Fibroblast of skin of left quadriceps (primary cell): Measurements from ENCODE around the gene IL12RB1.
A peak's percentile ranks its signal among the peaks of the same experiment; 100 is the strongest.

Source experiments
- DNase-seq, 2 experiments: peaks; one replicate each; pipeline ENCODE4 v3.0.0-alpha.2; 2013; ENCODE audit warnings: low read depth in 2 of 2

The IL12RB1 gene

DNA sequence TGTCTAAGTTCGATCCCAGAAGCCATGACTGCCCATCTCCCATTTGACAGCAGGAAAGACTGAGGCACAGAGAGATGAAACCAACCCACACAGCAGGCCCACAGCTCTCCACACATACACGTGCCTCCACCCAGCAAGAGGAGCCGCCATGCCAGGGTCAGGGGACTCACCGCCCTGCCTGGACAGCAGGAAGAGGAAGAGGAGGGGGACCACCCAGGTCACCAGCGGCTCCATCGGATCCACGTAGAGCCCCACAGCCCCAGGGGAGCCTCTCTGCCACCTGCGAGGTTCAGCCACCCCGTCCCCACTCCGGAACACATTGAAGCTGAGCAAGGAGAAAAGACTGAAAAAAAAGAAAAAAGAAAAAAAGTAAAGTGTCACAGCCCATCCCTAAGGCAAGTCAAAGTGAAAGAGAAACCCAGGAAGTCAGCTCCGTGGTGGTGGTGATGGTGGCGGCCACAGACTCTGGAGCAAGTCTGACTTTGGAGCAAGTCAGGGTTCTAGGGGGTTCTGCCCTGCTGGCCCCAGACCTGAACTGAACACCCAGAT, at the start of gene IL12RB1:
Gene IL12RB1, minus strand, starts transcription at position 345 of the 549 bp plus-strand sequence. Its CDS starts 111 bp downstream, at position 234.
- DNase-seq, result no peak

DNA sequence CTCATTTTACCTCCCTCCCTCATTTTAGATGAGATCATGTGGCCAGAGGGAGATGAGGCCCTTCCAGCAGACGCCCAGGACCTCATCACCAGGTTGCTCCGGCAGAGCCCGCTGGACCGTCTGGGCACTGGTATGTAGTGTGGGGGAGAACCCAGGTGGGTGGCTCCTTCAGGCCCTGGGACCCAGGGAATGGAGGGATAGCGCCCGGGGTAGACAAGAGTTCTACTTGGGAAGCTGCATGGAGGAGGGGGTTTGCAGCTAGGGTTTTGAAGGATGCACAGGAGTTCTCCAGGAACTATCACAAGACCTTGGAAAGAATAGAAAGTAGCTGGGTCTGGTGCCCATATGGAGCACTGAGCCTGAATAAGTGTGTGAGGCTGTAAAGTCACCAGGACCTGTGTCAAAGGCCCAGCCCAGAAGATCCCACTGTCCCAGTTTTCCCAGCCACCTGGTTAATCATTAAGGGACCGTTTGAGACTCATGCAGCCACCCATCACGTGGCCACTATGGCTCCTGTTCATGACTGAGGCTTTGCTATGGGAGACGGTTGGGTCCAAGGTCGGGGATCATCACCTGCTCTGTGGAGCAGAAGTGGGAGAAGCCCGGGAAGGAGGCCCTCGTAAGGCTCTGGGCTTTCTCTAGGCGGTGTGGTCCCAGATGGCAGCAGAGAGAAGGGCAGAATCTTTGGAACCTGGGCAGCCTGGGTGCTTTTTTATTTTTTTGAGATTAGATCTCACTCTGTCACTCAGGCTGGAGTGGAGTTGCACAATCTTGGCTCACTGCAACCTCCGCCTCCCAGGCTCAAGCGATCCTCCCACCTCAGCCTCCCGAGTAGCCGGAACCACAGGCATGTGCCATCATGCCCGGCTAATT, 49.2 kb upstream of the IL12RB1 start:
- no peak for DNase-seq

DNA sequence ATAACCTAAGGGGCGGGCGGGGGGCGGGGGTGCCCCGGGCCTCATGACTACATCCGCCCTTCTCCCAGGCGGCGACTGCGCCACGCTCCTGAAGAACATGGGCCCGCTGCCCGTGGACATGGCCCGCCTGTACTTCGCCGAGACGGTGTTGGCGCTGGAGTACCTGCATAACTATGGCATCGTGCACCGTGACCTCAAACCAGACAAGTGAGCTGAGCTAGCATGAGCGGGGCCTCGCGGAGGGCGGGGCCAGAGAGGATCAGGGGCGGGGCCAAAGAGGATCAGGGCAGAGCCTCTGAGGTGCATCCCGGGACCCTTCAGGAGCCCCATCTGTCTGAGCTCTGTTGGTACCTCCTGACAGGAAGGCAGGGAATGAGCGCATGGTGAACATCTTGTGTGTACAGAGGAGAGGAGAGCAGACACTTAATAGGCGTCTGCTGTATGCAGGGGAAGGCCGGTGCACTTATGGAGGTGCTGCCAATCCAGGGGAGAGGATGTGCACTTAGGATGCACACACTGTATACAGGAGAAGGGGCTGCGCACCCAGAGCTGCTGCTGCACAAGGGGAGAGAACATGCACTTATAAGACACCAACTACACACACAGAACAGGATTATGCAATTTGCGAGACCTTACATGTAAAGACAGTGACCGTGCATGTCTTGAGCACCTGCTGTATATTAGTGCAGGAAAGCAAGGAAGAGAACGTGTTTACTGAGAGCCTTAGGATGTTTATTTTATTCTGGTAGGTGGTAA, 45.3 kb upstream of the IL12RB1 start:
- no peak for DNase-seq

- no peak for DNase-seq
These were observed 43.9 kb upstream of the IL12RB1 start for GRCh38 chr19:18130523-18131242.

DNA sequence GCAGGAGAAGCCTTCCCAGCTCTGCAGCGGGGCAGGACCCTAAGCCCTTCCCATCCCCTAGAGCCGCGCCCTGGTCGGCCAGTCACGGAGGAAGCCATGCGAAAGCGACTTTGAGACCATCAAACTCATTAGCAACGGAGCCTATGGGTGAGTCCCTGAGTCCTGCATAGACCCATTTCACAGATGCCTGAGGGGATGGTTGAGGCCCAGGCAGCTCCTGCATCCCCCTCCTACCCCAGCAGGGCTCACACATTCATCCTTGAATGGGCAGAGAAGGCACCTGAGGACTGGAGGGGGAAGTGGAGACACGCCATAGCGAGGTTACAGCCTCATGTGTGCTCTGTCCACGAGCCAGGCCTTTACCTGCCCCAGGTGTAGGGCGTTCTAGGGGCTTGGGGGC, 42.1 kb upstream of the IL12RB1 start:
- no peak for DNase-seq

DNA sequence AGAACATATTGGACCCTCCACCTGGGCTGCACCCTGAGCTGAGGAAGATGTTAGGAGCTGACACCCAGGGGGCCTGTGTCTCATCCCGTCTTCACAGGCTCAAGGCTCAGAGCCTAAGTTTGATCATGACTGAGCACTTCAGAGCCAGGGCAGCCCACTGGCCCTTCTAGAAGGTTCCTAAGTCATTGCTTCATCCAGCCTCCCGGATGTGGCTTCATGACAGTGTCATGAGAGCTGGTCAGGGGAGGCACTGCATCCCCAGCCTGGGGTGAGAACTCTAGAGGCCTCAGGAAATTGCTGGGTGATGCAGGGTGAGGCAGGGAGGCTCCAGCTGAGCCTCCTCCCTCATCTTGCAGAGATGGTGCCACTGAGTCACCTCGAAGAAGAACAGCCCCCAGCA, 41.3 kb upstream of the IL12RB1 start:
- DNase-seq, result no peak

DNA sequence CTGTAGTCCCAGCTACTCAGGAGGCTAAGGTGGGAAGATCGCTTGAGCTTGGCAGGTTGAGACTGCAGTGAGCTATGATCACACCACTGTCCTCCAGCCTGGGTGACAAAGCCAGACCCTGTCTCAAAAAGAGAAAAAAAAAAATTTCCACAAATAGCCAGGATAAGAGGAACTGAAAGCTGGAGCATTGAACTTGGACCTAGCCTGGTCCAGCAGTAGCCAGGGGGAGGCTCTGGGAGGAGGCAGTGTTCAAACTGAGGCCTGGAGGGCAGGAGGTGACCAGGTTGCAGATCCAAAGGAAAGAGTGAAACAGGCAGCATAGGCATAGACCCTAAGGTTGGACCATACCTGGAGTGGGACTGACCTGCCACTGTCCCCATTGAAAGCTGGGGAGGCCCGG, 39.4 kb upstream of the IL12RB1 start:
- DNase-seq, result no peak

- DNase-seq, result no peak
These were observed 37.1 kb upstream of the IL12RB1 start for GRCh38 chr19:18123819-18124218.

DNA sequence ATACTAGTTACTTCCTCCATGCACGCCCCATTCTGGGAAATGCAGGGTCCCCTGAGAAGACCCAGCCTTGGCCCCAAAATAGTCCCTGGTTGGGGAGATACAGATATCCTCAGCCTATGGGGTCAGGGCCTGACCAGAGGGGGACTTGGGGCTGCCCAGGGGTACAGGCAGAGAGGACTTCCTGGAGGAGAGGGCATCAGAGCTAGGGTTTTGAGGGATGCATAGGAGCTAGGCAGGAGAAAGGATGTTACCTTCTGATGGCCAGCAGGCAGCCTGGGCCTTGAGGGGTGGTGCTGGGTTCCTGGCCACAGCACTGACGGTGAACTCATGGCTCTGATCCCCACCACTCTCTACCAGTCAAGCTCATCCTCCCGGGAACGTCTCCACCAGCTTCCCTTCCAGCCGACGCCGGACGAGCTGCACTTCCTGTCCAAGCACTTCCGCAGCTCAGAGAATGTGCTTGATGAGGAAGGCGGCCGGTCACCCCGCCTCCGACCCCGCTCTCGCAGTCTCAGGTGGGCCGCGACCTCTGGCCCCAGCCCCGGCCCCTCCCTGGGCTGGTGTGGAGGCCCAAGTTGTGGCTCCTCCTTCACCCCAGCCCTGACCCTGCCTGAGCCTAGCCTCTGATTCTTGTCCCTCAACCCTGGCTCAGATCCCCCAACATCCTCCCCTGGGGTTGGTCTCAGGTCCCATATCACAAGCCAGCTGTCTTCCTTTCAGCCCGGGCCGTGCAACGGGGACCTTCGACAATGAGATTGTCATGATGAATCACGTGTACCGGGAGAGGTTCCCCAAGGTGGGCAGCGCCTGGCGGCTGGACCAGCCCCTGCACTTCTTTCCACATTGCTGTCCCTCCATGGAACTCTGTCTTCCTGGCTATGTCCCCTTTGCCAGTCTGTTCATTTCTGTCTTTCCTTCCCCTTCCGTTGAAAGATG, 36.4 kb upstream of the IL12RB1 start:
- no peak for DNase-seq

GRCh38 chr19:18122424-18122823, 35.7 kb upstream of the IL12RB1 start:
- no peak for DNase-seq

DNA sequence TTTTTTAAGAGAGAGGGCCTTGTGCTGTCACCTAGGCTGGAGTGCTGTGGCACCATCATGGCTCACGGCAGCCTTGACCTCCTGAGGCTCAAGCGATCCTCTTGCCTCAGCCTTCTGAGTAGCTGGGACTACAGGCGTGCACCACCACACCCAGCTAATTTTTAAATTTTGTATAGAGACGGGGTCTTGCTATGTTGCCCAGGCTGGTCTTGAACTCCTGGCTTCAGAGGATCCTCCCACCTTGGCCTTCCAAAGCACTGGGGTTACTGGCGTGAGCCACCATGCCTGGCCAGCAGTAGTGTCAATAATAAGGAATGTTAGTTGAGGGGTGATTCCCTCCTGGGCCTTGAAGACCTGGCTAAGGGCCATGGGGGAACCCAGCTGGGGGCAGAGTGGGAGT, 34.4 kb upstream of the IL12RB1 start:
- DNase-seq, result no peak

GRCh38 chr19:18120127-18120526, 33.4 kb upstream of the IL12RB1 start:
- no peak for DNase-seq

DNA sequence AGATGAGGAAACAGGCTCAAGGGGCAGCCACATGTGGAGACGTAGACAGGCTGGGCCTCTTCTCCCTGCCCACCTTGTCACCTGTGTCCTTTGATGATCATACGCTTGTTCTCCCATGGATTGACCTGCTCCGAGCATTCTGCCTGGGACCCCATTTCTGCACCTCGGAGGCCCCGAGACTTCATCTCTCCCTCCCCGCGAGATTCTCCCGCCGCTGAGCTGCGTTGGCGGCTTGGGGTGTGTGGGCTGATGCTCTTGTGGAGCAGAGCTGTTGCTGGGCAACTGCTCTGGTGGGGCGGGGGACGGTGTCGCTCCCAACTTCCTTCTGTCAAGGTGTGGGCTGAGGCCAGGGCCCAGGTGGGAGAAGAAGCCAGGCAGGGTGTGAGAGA, 33.0 kb upstream of the IL12RB1 start:
- no peak for DNase-seq

DNA sequence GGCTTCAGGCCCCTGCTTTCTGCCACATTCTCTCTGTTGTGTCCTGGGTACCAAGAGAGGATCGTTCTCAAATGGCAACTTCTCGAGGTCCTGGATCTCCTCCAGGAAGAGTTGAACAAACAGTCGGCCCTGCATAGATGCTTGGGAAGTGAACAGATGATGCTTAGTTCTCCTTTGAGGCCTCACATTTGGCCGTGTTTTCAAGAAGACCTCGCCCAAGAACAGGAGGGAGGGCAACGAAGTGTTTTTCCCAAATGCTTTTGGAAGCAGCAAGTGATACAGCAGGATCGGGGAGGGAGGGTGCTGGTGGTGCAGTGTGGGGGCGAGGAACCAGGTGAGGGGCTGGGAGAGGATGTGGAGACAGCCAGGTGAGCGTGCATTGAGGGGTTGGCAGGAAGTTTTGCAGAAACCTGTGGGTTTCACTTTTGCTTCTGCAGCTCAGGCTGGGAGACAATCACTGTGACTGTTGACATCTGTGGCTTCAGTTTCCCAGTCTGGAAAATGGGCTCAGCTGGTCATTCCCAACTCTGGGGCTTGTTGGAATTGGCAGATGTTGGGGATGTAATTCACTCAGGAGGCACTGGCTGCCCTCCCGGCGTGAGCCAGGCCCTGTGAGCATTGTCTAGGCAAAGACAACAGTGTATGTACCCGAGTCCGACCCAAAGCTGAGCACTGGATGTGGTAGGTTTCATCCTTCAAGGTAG, 32.4 kb upstream of the IL12RB1 start:
- DNase-seq, result no peak

DNA sequence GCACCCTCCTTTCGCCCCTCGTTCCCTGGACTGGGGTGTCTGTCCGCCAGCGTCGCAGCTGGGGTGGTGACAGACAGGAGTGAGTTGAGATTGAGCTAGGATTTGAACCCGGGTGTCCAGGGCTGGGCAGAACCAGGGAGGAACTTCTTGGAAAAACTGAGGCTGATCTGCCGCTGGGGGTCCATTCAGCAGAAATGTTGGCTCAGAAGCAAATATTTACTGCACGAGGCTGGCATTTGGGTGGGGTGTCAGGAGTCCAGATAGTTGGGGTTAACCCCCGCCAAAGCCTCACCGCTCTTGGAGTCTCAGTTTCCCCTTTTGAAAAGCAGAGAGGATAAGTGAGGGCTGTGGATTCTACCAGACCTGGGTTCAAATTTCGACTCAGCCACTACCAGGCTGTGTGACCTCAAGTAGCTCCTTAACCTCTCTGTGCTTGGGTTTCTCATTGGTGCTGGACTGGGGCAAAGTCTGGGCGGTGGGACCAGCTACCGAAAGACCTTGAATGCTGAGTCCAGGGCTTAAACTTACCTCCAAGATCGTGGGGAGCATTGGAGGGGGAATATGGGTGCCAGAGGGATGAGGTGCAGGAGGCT, 31.8 kb upstream of the IL12RB1 start:
- no peak for DNase-seq

DNA sequence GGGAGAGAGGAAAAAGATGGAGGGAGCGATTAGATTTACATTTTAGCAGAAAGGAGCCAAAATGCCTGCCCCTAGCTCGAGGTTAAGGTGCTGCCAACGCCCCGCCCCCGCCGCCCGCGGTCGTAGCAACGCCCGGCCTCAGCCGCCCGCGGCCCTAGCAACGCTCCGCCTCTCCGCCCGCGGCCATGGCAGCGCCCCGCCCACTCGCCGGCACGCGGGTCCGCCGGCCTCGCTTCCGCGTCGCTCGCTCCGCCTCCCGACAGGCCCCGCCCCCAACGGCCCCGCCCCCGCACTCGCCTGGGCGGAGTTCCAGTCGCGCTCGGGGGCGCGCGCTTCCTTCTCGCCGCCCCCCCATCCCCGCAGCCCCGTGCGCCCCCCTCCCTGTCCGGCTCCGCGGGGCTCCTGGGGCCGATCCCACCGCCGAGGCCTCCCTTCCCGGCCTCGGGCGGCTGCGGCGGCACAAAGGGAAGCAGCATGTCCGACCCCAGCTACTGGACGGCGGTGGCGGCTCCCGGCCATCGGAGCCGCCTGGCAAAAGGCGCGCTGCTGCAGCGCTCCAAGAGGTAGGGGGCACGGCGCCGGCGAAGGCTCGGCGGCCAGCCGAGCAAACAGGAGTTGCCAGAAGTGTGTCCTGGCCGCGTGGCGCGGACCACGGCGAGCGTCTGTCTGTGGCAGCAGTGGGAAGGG, 31.1 kb upstream of the IL12RB1 start:
- DNase-seq, result peak; percentile 61 to 63

DNA sequence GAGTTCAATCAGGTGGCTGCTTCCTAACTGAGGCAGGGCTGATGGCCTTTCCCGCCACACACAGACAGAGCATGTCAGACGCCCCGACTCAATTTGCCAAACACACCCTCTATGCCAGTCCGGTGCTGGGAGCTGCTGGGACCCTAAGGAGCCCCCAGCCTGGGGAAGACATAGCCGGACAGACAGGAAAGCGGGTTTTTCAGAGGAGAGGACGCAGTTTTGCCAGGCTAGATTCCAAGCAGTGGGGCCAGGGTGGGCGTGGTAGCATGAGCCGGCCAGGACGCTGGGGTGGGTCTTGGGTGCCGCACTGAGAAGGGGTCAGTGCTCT, 30.6 kb upstream of the IL12RB1 start:
- no peak for DNase-seq

- DNase-seq, result no peak
These were observed 27.7 kb upstream of the IL12RB1 start for GRCh38 chr19:18114483-18114882.

GRCh38 chr19:18113827-18114226, 27.1 kb upstream of the IL12RB1 start:
- DNase-seq, result no peak
